ENCODE data around the gene PCCA.

Gene PCCA

DNA sequence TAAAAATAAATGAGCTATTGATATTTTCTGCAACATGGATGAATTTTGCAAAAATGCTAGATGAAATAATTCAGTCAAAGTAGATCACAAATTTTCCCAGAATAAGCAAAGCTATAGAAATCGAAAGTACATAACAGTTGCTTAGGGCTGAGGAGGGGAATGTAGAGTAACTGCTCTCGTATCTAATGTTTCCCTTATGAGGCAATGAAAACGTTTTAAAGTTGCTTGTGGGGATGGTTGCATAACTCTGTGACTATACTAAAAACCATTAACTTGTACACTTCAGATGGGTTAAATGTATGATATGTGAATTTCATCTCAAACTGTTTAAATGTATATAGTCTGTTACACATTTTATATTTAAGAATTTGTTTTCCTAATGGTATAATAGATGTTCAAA lies 268.0 kb downstream of the PCCA start:
- Histone ChIP-seq H3K27ac (no peak overlapping the region), H3K4me3 (no peak overlapping the region)
- DNase-seq (ENCODE audit: low spot score) = no peak
- TF ChIP-seq CTCF (IDR thresholded peaks at IDR 0.05) = no peak

- no peak for DNase-seq (ENCODE audit: low spot score)
- Histone ChIP-seq H3K27ac (no peak overlapping the region), H3K4me3 (no peak overlapping the region)
- no peak for TF ChIP-seq CTCF (IDR thresholded peaks at IDR 0.05)
Measured at GRCh38 chr13:100357764-100358163, 268.9 kb downstream of the PCCA start.

DNA sequence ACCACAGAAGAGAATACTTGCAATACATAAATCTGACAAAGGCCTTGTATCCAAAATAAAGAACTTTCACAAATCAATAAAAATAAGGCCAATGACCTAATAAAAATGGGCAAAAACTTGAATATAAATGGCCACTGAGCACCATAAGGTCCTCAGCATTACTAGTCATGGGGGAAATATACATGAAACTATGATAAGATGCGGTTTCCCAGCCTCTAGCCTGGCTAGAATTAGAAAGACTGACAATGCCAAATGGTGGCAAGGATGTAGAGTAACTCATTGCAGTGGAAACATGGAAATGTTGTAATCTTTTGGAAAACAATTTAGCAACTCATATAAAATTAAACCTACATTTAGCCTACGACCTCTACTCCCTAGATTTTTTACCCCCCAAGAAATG lies 272.6 kb downstream of the PCCA start:
- H3K4me3 ChIP-seq = no peak overlapping the region
- DNase-seq (ENCODE audit: low spot score) = no peak
- TF ChIP-seq CTCF (IDR thresholded peaks at IDR 0.05) = no peak
- H3K27ac ChIP-seq = no peak overlapping the region

GRCh38 chr13:100362371-100362770 lies 273.5 kb downstream of the PCCA start:
- no peak for DNase-seq (ENCODE audit: low spot score)
- no peak for TF ChIP-seq CTCF (IDR thresholded peaks at IDR 0.05)
- no peak overlapping the region for H3K27ac ChIP-seq
- no peak overlapping the region for H3K4me3 ChIP-seq

- Histone ChIP-seq H3K4me3 (no peak overlapping the region), H3K27ac (no peak overlapping the region)
- no peak for TF ChIP-seq CTCF (IDR thresholded peaks at IDR 0.05)
- no peak for DNase-seq (ENCODE audit: low spot score)
Measured at GRCh38 chr13:100362781-100363180, 273.9 kb downstream of the PCCA start.

DNA sequence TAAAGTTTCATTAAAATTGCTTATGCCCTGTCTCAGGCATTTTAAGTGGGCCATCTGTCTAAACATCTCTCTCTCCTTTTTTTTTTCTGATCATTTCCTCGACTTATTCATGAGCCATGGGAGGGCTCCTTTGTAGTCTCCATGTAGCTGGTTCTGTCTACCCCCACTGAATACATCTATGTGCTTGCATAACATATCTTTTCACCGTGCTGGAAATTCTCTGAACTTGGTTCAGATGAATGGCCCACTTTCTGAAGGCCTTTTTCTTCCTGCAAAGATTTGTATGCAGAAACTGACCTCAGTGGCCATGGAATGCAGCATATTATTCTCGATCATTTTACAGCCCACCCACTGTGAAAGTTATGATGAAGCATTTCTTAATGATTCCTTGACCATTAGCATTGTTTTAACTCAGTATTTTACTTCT lies 274.4 kb downstream of the PCCA start:
- H3K4me3 ChIP-seq = no peak overlapping the region
- no peak for DNase-seq (ENCODE audit: low spot score)
- TF ChIP-seq CTCF (IDR thresholded peaks at IDR 0.05) = no peak
- H3K27ac ChIP-seq = no peak overlapping the region

DNA sequence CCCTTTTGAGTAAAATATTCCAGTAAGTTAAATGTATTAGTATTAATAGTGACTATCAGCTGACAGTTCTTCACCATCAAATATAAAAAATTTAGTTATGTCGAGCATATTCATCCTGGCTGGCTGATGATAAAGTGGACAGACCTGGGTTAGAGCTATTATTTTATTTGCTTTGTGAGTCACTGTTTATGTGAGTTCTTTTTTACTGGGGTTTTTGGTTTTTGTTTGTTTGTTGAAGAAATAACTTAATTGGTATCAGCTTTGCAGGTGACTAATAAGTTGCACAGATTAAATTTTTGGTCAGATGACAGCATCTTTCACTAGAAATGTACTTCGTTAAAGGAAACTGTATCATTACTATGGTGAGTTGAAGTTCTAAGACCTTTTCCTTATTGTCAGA lies 275.0 kb downstream of the PCCA start:
- Histone ChIP-seq H3K27ac (no peak overlapping the region), H3K4me3 (no peak overlapping the region)
- no peak for DNase-seq (ENCODE audit: low spot score)
- no peak for TF ChIP-seq CTCF (IDR thresholded peaks at IDR 0.05)

Measured in coronary artery (tissue), 2 donors.